HepG2 (cell line): ENCODE measurements around the gene SLC39A10. TPM values are rescaled to one million over a fixed set of nuclear protein-coding genes. Genes with fewer than 3 reads are reported as not detected.

ENCODE experiments used
- BRCA1 ChIP-seq: sonication (generic); formaldehyde crosslinking; IDR thresholded peaks from 2 replicates; pipeline ENCODE4 v1.4.0; 2020; ENCODE audit warnings: missing genetic modification reagents
- KLF9 ChIP-seq: IDR thresholded peaks from 2 replicates; pipeline ENCODE4 v1.6.1; 2016; ENCODE audit warnings: low read depth
- MAX ChIP-seq: IDR thresholded peaks from 2 replicates; pipeline ENCODE4 v1.6.1; 2012; ENCODE audit warnings: inconsistent platforms
- ONECUT2 ChIP-seq: sonication (generic); formaldehyde crosslinking; IDR thresholded peaks from 2 replicates; pipeline ENCODE4 v1.4.0; 2020; ENCODE audit warnings: missing genetic modification reagents
- PITX1 ChIP-seq: sonication (generic); formaldehyde crosslinking; IDR thresholded peaks from 2 replicates; pipeline ENCODE4 v1.5.1; 2020; ENCODE audit warnings: mild to moderate bottlenecking, missing genetic modification reagents
- REPIN1 ChIP-seq: sonication (generic); formaldehyde crosslinking; IDR thresholded peaks from 2 replicates; pipeline ENCODE4 v1.8.0; 2022; ENCODE audit warnings: missing genetic modification reagents, low read depth, mild to moderate bottlenecking, borderline replicate concordance
- RNF2 ChIP-seq: fragments of 450-650 bp; conservative IDR thresholded peaks from 2 replicates; pipeline ENCODE4 v1.6.1; 2016; ENCODE audit warnings: low read depth
- YEATS2 ChIP-seq: sonication (generic); formaldehyde crosslinking; IDR thresholded peaks from 2 replicates; pipeline ENCODE4 v1.4.0; 2020; ENCODE audit warnings: missing genetic modification reagents, borderline replicate concordance
- ZIK1 ChIP-seq: sonication (generic); formaldehyde crosslinking; IDR thresholded peaks from 2 replicates; pipeline ENCODE4 v1.5.0; 2020; ENCODE audit warnings: mild to moderate bottlenecking, low read depth, missing genetic modification reagents, borderline replicate concordance
- ZNF17 ChIP-seq: sonication (generic); formaldehyde crosslinking; IDR thresholded peaks from 2 replicates; pipeline ENCODE4 v1.5.0; 2020; ENCODE audit warnings: mild to moderate bottlenecking, missing genetic modification reagents
- ZNF460 ChIP-seq: sonication (generic); formaldehyde crosslinking; IDR thresholded peaks from 2 replicates; pipeline ENCODE4 v1.5.1; 2020; ENCODE audit warnings: missing genetic modification reagents, mild to moderate bottlenecking, borderline replicate concordance
- ZNF530 ChIP-seq: sonication (generic); formaldehyde crosslinking; IDR thresholded peaks from 2 replicates; pipeline ENCODE4 v1.5.0; 2020; ENCODE audit warnings: low read depth, mild to moderate bottlenecking, missing genetic modification reagents
- ZNF547 ChIP-seq: sonication (generic); formaldehyde crosslinking; IDR thresholded peaks from 2 replicates; pipeline ENCODE4 v1.5.1; 2020; ENCODE audit warnings: mild to moderate bottlenecking, missing genetic modification reagents
- ZNF577 ChIP-seq: sonication (generic); formaldehyde crosslinking; IDR thresholded peaks from 2 replicates; pipeline ENCODE4 v1.4.0; 2020; ENCODE audit warnings: mild to moderate bottlenecking, low read depth, missing genetic modification reagents, borderline replicate concordance
- ZNF772 ChIP-seq: sonication (generic); formaldehyde crosslinking; IDR thresholded peaks from 2 replicates; pipeline ENCODE4 v1.5.0; 2020; ENCODE audit warnings: mild to moderate bottlenecking, missing genetic modification reagents
- ZSCAN29 ChIP-seq: sonication (generic); formaldehyde crosslinking; conservative IDR thresholded peaks from 2 replicates; pipeline ENCODE4 v1.4.0; 2020; ENCODE audit warnings: mild to moderate bottlenecking, missing genetic modification reagents
- polyA plus RNA-seq, 8 experiments: library from polyadenylated mRNA; depleted of rRNA in 3 of 8; stranded (reverse) in 7 of 8; unstranded in 1 of 8; fragments of >200 nt; fragmentation: Illumina TruSeq in 4 of 8; extraction: Trizol in 4 of 8; gene quantifications; 2 replicates each; pipeline versions ENCODE4 v1.2.1 to v1.2.3, GENCODE V29; 2011 to 2016; ENCODE audit warnings: low read depth in 4 of 8, missing spikeins in 1 of 8, mixed read lengths in 1 of 8; ENCODE audit not compliant: insufficient read depth in 1 of 8
- total RNA-seq, 5 experiments: library from RNA; depleted of rRNA; stranded (reverse); fragments of >200 nt; fragmentation: Illumina TruSeq; extraction: Trizol; gene quantifications; 2 replicates each; pipeline ENCODE4 v1.2.3, GENCODE V29; 2016; ENCODE audit warnings: low read depth in 1 of 5
- TF ChIP-seq, protein P1 (sequence below): sonication (generic); formaldehyde crosslinking; IDR thresholded peaks from 2 replicates; pipeline ENCODE4 v1.9.0; 2021; ENCODE audit warnings: missing genetic modification reagents, borderline replicate concordance
- TF ChIP-seq, protein P2 (sequence below): IDR thresholded peaks from 2 replicates; pipeline ENCODE4 v1.6.1; 2016; ENCODE audit warnings: missing compliant biosample characterization, missing genetic modification reagents, borderline replicate concordance
- TF ChIP-seq, protein P3 (sequence below): sonication (generic); formaldehyde crosslinking; IDR thresholded peaks from 2 replicates; pipeline ENCODE4 v1.4.0; 2020; ENCODE audit warnings: low read depth, mild to moderate bottlenecking, missing genetic modification reagents
- TF ChIP-seq, protein P4 (sequence below): IDR thresholded peaks from 2 replicates; pipeline ENCODE4 v1.6.1; 2016; ENCODE audit warnings: missing biosample characterization, missing genetic modification reagents, low read depth
- TF ChIP-seq, protein P5 (sequence below): sonication (generic); formaldehyde crosslinking; IDR thresholded peaks from 2 replicates; pipeline ENCODE4 v1.8.0; 2022; ENCODE audit warnings: missing genetic modification reagents, mild to moderate bottlenecking, inconsistent platforms, borderline replicate concordance
- TF ChIP-seq, protein P6 (sequence below): IDR thresholded peaks from 2 replicates; pipeline ENCODE4 v1.6.1; 2016; ENCODE audit warnings: mild to moderate bottlenecking, missing biosample characterization, missing genetic modification reagents

SLC39A10 gene
- total and polyA plus RNA-seq, 2 of the 13 experiments (the other 11 are each of a cell fraction or from before 2014, with no cell fraction given), result 13.2 to 21.0 TPM

- TF ChIP-seq, protein P1, sequence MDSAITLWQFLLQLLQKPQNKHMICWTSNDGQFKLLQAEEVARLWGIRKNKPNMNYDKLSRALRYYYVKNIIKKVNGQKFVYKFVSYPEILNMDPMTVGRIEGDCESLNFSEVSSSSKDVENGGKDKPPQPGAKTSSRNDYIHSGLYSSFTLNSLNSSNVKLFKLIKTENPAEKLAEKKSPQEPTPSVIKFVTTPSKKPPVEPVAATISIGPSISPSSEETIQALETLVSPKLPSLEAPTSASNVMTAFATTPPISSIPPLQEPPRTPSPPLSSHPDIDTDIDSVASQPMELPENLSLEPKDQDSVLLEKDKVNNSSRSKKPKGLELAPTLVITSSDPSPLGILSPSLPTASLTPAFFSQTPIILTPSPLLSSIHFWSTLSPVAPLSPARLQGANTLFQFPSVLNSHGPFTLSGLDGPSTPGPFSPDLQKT (CRISPR knock-in tag), result no peak
- TF ChIP-seq ZNF772 (CRISPR knock-in tag) (peak; percentile 73; the same call in 1 of the 2 replicates), PITX1 (CRISPR knock-in tag) (peak; percentile 82), MAX (peak; percentile 89), ZIK1 (CRISPR knock-in tag) (0 out of 2 replicates have a peak, but pooled peaks have one; percentile 28), ONECUT2 (no peak), ZNF577 (CRISPR knock-in tag) (no peak), BRCA1 (CRISPR knock-in tag) (no peak), ZNF17 (CRISPR knock-in tag) (no peak), ZNF530 (CRISPR knock-in tag) (no peak), ZSCAN29 (CRISPR knock-in tag) (peak; percentile 73), ZNF547 (CRISPR knock-in tag) (peak; percentile 89), RNF2 (peak; percentile 75), KLF9 (CRISPR knock-in tag) (no peak), ZNF460 (no peak), REPIN1 (CRISPR knock-in tag) (peak; percentile 86), YEATS2 (peak; percentile 16; the same call in 1 of the 2 replicates)
- TF ChIP-seq, protein P2, sequence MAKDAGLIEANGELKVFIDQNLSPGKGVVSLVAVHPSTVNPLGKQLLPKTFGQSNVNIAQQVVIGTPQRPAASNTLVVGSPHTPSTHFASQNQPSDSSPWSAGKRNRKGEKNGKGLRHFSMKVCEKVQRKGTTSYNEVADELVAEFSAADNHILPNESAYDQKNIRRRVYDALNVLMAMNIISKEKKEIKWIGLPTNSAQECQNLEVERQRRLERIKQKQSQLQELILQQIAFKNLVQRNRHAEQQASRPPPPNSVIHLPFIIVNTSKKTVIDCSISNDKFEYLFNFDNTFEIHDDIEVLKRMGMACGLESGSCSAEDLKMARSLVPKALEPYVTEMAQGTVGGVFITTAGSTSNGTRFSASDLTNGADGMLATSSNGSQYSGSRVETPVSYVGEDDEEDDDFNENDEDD (CRISPR knock-in tag), result peak; percentile 28; the same call in 1 of the 2 replicates
- TF ChIP-seq, protein P3, sequence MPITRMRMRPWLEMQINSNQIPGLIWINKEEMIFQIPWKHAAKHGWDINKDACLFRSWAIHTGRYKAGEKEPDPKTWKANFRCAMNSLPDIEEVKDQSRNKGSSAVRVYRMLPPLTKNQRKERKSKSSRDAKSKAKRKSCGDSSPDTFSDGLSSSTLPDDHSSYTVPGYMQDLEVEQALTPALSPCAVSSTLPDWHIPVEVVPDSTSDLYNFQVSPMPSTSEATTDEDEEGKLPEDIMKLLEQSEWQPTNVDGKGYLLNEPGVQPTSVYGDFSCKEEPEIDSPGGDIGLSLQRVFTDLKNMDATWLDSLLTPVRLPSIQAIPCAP, result no peak
- TF ChIP-seq, protein P4, sequence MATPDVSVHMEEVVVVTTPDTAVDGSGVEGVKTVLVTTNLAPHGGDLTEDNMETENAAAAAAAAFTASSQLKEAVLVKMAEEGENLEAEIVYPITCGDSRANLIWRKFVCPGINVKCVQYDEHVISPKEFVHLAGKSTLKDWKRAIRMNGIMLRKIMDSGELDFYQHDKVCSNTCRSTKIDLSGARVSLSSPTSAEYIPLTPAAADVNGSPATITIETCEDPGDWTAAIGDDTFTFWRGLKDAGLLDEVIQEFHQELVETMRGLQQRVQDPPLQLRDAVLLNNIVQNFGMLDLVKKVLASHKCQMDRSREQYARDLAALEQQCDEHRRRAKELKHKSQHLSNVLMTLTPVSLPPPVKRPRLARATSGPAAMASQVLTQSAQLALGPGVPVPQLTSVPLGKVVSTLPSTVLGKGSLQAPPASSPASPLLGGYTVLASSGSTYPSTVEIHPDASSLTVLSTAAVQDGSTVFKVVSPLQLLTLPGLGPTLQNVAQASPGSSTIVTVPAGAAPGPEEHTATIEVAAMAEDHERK, result no peak
- TF ChIP-seq, protein P5, sequence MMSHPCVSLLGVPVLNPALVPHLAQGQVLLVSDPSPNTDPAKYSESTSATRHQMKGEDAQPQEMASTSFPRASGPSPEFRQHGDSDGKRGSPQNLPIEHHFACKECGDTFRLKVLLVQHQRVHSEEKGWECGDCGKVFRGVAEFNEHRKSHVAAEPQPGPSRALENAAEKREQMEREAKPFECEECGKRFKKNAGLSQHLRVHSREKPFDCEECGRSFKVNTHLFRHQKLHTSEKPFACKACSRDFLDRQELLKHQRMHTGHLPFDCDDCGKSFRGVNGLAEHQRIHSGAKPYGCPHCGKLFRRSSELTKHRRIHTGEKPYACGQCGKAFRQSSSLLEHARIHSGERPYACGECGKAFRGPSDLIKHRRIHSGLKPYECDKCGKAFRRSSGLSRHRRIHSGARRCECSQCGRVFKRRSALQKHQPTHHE (CRISPR knock-in tag), result 0 out of 2 replicates have a peak, but pooled peaks have one; percentile 67
- TF ChIP-seq, protein P6, sequence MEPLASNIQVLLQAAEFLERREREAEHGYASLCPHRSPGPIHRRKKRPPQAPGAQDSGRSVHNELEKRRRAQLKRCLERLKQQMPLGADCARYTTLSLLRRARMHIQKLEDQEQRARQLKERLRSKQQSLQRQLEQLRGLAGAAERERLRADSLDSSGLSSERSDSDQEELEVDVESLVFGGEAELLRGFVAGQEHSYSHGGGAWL (CRISPR knock-in tag), result peak; percentile 75; the same call in 1 of the 2 replicates
These were observed at the start of gene SLC39A10 (continued) for GRCh38 chr2:195656859-195657633.
